GM18867 (cell line): Measurements from ENCODE around the gene LATS2.
"Not testable (repeated sequence)": the region's sequence is repeated elsewhere in the genome, so short reads cannot be mapped to it uniquely, and the experiment has no call there.

Source experiments
- ATAC-seq: cut with Tn5 transposase; IDR thresholded peaks from one replicate; pipeline ENCODE4 v1.9.1; 2021; ENCODE audit warnings: mild to moderate bottlenecking, moderate library complexity; ENCODE audit not compliant: unreplicated experiment

LATS2 gene

GRCh38 chr13:21075379-21076249 lies 14.2 kb upstream of the LATS2 start:
- ATAC-seq = no peak

GRCh38 chr13:21075011-21075378 lies 13.6 kb upstream of the LATS2 start:
- no peak for ATAC-seq

GRCh38 chr13:21074546-21074945 lies 13.2 kb upstream of the LATS2 start:
- no peak for ATAC-seq

GRCh38 chr13:21071924-21072323 lies 10.5 kb upstream of the LATS2 start:
- ATAC-seq = no peak

- no peak for ATAC-seq
Measured at GRCh38 chr13:21071015-21071414, 9.6 kb upstream of the LATS2 start.

GRCh38 chr13:21069561-21070004 lies 8.2 kb upstream of the LATS2 start:
- no peak for ATAC-seq

GRCh38 chr13:21067848-21068247 lies 6.5 kb upstream of the LATS2 start:
- ATAC-seq = no peak

GRCh38 chr13:21066946-21067345 lies 5.6 kb upstream of the LATS2 start:
- no peak for ATAC-seq

- no peak for ATAC-seq
Measured at GRCh38 chr13:21065686-21066085, 4.3 kb upstream of the LATS2 start.

- no peak for ATAC-seq
Measured at GRCh38 chr13:21063031-21063430, 1.6 kb upstream of the LATS2 start.

GRCh38 chr13:21060338-21061028 lies 903 bp downstream of the LATS2 start:
- no peak for ATAC-seq

- no peak for ATAC-seq
Measured at GRCh38 chr13:21059641-21060337, 1.6 kb downstream of the LATS2 start.

GRCh38 chr13:21058361-21058760 lies 3.0 kb downstream of the LATS2 start:
- no peak for ATAC-seq

GRCh38 chr13:21055511-21056045 lies 5.8 kb downstream of the LATS2 start:
- no peak for ATAC-seq

GRCh38 chr13:21055016-21055415 lies 6.4 kb downstream of the LATS2 start:
- ATAC-seq = no peak

GRCh38 chr13:21054313-21054712 lies 7.1 kb downstream of the LATS2 start:
- ATAC-seq = no peak

- ATAC-seq = no peak
Measured at GRCh38 chr13:21053231-21053630, 8.2 kb downstream of the LATS2 start.

- ATAC-seq = no peak
Measured at GRCh38 chr13:21051675-21052074, 9.7 kb downstream of the LATS2 start.

- ATAC-seq = no peak
Measured at GRCh38 chr13:21050288-21051197, 10.8 kb downstream of the LATS2 start.

GRCh38 chr13:21049731-21050130 lies 11.7 kb downstream of the LATS2 start:
- ATAC-seq = not testable (repeated sequence)
